GM12878 (cell line): Measurements from ENCODE around the gene LHFPL2. TPM values are rescaled to one million over a fixed set of nuclear protein-coding genes. Genes with fewer than 3 reads are reported as not detected.

ENCODE experiments used
- ATAC-seq: fragments of 200-7000 bp; cut with Tn5 transposase; 3 replicates; pipeline ENCODE4 v1.9.1; 2020; ENCODE audit warnings: mild to moderate bottlenecking, moderate library complexity
- BruUV-seq: library from RNA; stranded (reverse); fragments of 400-500 nt; replicated peaks from 2 replicates; lab custom pipeline; 2021; lab: Mats Ljungman, UMichigan
- CTCF ChIA-PET: fragments of 300-600 bp; sonication (Branson Sonifier 250); formaldehyde crosslinking; extraction: SDS; loops from one replicate; lab custom pipeline; 2021; ENCODE audit warnings: inconsistent platforms; lab: Yijun Ruan, JAX
- POLR2A ChIA-PET: fragments of 350-600 bp; formaldehyde crosslinking; extraction: SDS; loops from one replicate; lab custom pipeline; 2021; ENCODE audit warnings: inconsistent platforms; lab: Charles Lee
- RAD21 ChIA-PET: fragments of 300-600 bp; sonication (Branson Sonifier 250); formaldehyde crosslinking; loops from one replicate; lab custom pipeline; 2023; ENCODE audit warnings: antibody characterized with exemption; ENCODE audit not compliant: unreplicated experiment; lab: Charles Lee
- SMC1A ChIA-PET: fragments of 300-600 bp; sonication (Branson Sonifier 250); formaldehyde crosslinking; loops from one replicate; lab custom pipeline; 2023; ENCODE audit not compliant: unreplicated experiment, uncharacterized antibody; lab: Charles Lee
- DNase-seq: peaks from one replicate; pipeline ENCODE4 v3.0.0-alpha.2; 2011; ENCODE audit warnings: low read depth, low spot score
- FAIRE-seq: peaks from 3 replicates; lab custom pipeline; 2011; peaks lifted over from hg19 to GRCh38; lab: Jason Lieb, UNC
- H2AFZ ChIP-seq: 2 replicates; pipeline ENCODE4 v1.6.0; 2011; ENCODE audit warnings: low read depth, low read length, control low read depth; ENCODE audit not compliant: control insufficient read depth
- H3K27ac ChIP-seq: 2 replicates; pipeline ENCODE4 v1.5.1; 2011; ENCODE audit warnings: control low read depth; ENCODE audit not compliant: control insufficient read depth, insufficient read depth
- H3K27me3 ChIP-seq, 2 experiments: replicated peaks in 1 of 2; 2 replicates each; pipeline versions ENCODE4 v1.6.0 to v1.6.1; 2011; ENCODE audit warnings: low read length in 1 of 2; ENCODE audit not compliant: control insufficient read depth in 2 of 2, insufficient read depth in 2 of 2
- H3K36me3 ChIP-seq, 2 experiments: 2 replicates each; pipeline ENCODE4 v1.5.1; 2011; ENCODE audit warnings: low read length in 1 of 2; ENCODE audit not compliant: control insufficient read depth in 2 of 2, insufficient read depth in 2 of 2
- H3K4me1 ChIP-seq: 2 replicates; pipeline ENCODE4 v1.6.1; 2011; ENCODE audit warnings: mild to moderate bottlenecking, low read length, moderate library complexity, mixed read lengths; ENCODE audit not compliant: control insufficient read depth, insufficient read depth
- H3K4me2 ChIP-seq: 2 replicates; pipeline ENCODE4 v1.6.0; 2011; ENCODE audit warnings: control low read depth; ENCODE audit not compliant: control insufficient read depth, insufficient read depth
- H3K4me3 ChIP-seq: fragments of 200-600 bp; sonication (generic); 2 replicates; pipeline ENCODE4 v1.5.1; 2016
- H3K79me2 ChIP-seq: 2 replicates; pipeline ENCODE4 v1.6.0; 2011; ENCODE audit warnings: low read length; ENCODE audit not compliant: control insufficient read depth, insufficient read depth
- H3K9ac ChIP-seq: 2 replicates; pipeline ENCODE4 v1.8.0; 2011; ENCODE audit warnings: low read length, control low read depth, mixed read lengths; ENCODE audit not compliant: control insufficient read depth, insufficient read depth
- H3K9me3 ChIP-seq: replicated peaks from 3 replicates; pipeline ENCODE4 v1.5.1; 2011; ENCODE audit warnings: mild to moderate bottlenecking, low read length; ENCODE audit not compliant: control insufficient read depth, insufficient read depth
- H4K20me1 ChIP-seq: 2 replicates; pipeline ENCODE4 v1.6.0; 2011; ENCODE audit not compliant: control insufficient read depth, insufficient read depth
- ATF7 ChIP-seq: fragments of 450-650 bp; IDR thresholded peaks from 2 replicates; pipeline ENCODE4 v1.6.1; 2016; ENCODE audit warnings: low read depth, mild to moderate bottlenecking
- EGR1 ChIP-seq, 2 experiments: IDR thresholded peaks; 1 replicate in 1 of 2; 2 replicates in 1 of 2; pipeline ENCODE4 v1.6.1; 2011 to 2012; ENCODE audit warnings: low read depth in 2 of 2, low read length in 2 of 2, borderline replicate concordance in 1 of 2, mild to moderate bottlenecking in 1 of 2, moderate library complexity in 1 of 2
- IKZF2 ChIP-seq, 2 experiments: fragments of 450-650 bp; IDR thresholded peaks; 2 replicates each; pipeline ENCODE4 v1.6.1; 2017; ENCODE audit warnings: mild to moderate bottlenecking in 2 of 2, moderate library complexity in 2 of 2
- IRF4 ChIP-seq: IDR thresholded peaks from 2 replicates; pipeline ENCODE4 v1.6.1; 2011; ENCODE audit warnings: low read depth, low read length
- JUNB ChIP-seq: IDR thresholded peaks from 2 replicates; pipeline ENCODE4 v1.6.1; 2016; ENCODE audit warnings: antibody characterized with exemption, mild to moderate bottlenecking
- MEF2B ChIP-seq: fragments of 450-650 bp; IDR thresholded peaks from 2 replicates; pipeline ENCODE4 v1.6.1; 2018; ENCODE audit warnings: mild to moderate bottlenecking, moderate library complexity; ENCODE audit not compliant: partially characterized antibody, poor library complexity, severe bottlenecking
- MTA2 ChIP-seq: fragments of 450-650 bp; IDR thresholded peaks from 2 replicates; pipeline ENCODE4 v1.6.1; 2016; ENCODE audit warnings: low read depth, mild to moderate bottlenecking, moderate library complexity
- NFIC ChIP-seq: IDR thresholded peaks from 2 replicates; pipeline ENCODE4 v1.6.1; 2012; ENCODE audit warnings: low read depth, mild to moderate bottlenecking, inconsistent platforms, low read length, moderate library complexity
- NFYA ChIP-seq: IDR thresholded peaks from 2 replicates; pipeline ENCODE4 v1.6.1; 2011; ENCODE audit warnings: low read depth, mild to moderate bottlenecking, low read length, improper control_type of control experiment, borderline replicate concordance
- PAX5 ChIP-seq: IDR thresholded peaks from 2 replicates; pipeline ENCODE4 v1.6.1; 2011; ENCODE audit warnings: low read depth, low read length, borderline replicate concordance
- RCOR1 ChIP-seq: conservative IDR thresholded peaks from 2 replicates; pipeline ENCODE4 v1.6.1; 2012; ENCODE audit warnings: low read depth, low read length, improper control_type of control experiment
- RUNX3 ChIP-seq: IDR thresholded peaks from 2 replicates; pipeline ENCODE4 v1.6.1; 2012; ENCODE audit warnings: low read length, inconsistent platforms
- TBL1XR1 ChIP-seq: IDR thresholded peaks from 2 replicates; pipeline ENCODE4 v1.6.1; 2012; ENCODE audit warnings: low read depth, low read length, improper control_type of control experiment
- WGBS: methylation state at CpG from one replicate; pipeline ENCODE4 v1.1.6; 2016; ENCODE audit warnings: low lambda C conversion rate; ENCODE audit not compliant: insufficient replicate concordance, insufficient coverage; ENCODE audit errors: missing lambda C conversion rate; 5-methylcytosine and 5-hydroxymethylcytosine counted together
- in situ Hi-C: fragments of 300-500 bp; cut with MboI; formaldehyde crosslinking; loops from 9 replicates; pipeline ENCODE4 v1.14.3; 2018; ENCODE audit warnings: mixed read lengths
- intact Hi-C: fragments of 100-400 bp; cut with micrococcal nuclease; formaldehyde crosslinking; loops from one replicate; pipeline ENCODE4 v1.14.2; 2022; ENCODE audit not compliant: unreplicated experiment
- polyA plus RNA-seq, 11 experiments: library from polyadenylated mRNA; depleted of rRNA in 4 of 11; unstranded in 6 of 11; stranded (reverse) in 5 of 11; fragments of >200 nt; fragmentation: Nextera tagmentation in 4 of 11; fragmentation: Illumina TruSeq in 1 of 11; extraction: Ambion mirVana in 4 of 11; extraction: Trizol in 1 of 11; gene quantifications; 1 replicate in 1 of 11; 2 replicates in 10 of 11; pipeline versions ENCODE4 v1.2.1 to v1.2.3, GENCODE V29; 2011 to 2016; ENCODE audit warnings: inconsistent platforms in 2 of 11, missing spikeins in 2 of 11, low read depth in 1 of 11
- total RNA-seq, 4 experiments: library from RNA; depleted of rRNA in 3 of 4; stranded (reverse); fragments of >200 nt in 3 of 4; fragmentation: Illumina TruSeq in 1 of 4; extraction: Trizol in 1 of 4; gene quantifications; 2 replicates each; pipeline versions ENCODE4 v1.2.1 to v1.2.3, GENCODE V29; 2013 to 2021
- TF ChIP-seq, protein P1 (sequence below): fragments of 150-350 bp; IDR thresholded peaks from 2 replicates; pipeline ENCODE4 v1.6.1; 2016; ENCODE audit warnings: low read depth, low read length

LHFPL2 gene
- total and polyA plus RNA-seq, 10 of the 15 experiments (the other 5 are each of a cell fraction or from before 2014, with no cell fraction given) = 4.1 to 21.8 (median 12.5) TPM

DNA sequence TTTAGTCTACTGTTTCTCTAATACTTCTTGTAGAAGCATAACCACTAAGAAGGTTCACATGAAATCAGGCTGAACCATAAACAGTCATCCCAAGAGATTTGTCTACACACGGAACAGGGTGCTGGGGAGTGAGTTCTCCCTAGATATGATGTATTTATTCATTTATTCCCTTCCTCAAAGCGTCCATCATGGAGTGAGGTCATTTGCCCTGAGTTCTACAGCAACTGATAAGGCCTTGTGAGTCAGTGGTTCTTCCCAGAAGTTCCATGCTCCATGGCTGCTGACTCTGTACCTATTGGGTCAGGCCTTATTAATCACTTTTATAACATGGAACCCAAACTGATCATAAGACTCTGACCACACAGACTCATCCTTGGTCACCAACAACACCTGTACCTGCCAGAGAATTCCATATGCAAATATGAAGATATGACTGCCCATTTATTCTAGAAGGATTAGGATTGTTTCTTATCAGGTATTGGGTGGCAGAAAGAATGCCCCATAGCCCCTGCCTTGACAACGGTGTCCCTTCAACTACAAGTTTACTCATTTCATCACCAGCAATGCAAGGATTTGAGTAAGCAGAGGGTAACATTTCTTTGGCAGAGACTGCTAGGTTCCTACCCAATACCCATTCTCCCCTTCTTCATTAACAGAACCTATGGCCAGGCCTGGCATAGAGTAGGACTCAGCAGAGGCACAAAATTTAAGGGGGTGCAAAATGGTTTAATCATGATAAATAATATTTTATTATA lies 118.1 kb downstream of the LHFPL2 start:
- in situ Hi-C loops (no loop called here), intact Hi-C loops (no loop called here)
- BruUV-seq = no TSS peak
- TF ChIP-seq EGR1 (IDR thresholded peaks at IDR 0.05; ENCODE audit: borderline replicate concordance in 1 of 2, low read depth in 2 of 2, low read length in 2 of 2) (no peak), JUNB (peak; percentile 66; the same call in 1 of the 2 replicates), MTA2 (0 out of 2 replicates have a peak, but pooled peaks have one; percentile 25), RCOR1 (no peak), NFIC (0 out of 2 replicates have a peak, but pooled peaks have one; percentile 48), ATF7 (peak; percentile 13; the same call in 1 of the 2 replicates), NFYA (no peak), MEF2B (peak; percentile 77), PAX5 (no peak), IKZF2 (IDR thresholded peaks at IDR 0.05) (peak; percentile 39 to 47; a peak in 2 of 4 replicates), RUNX3 (peak; percentile 57; the same call in 1 of the 2 replicates), TBL1XR1 (no peak), IRF4 (peak; percentile 58; the same call in 1 of the 2 replicates)
- TF ChIP-seq, protein P1, sequence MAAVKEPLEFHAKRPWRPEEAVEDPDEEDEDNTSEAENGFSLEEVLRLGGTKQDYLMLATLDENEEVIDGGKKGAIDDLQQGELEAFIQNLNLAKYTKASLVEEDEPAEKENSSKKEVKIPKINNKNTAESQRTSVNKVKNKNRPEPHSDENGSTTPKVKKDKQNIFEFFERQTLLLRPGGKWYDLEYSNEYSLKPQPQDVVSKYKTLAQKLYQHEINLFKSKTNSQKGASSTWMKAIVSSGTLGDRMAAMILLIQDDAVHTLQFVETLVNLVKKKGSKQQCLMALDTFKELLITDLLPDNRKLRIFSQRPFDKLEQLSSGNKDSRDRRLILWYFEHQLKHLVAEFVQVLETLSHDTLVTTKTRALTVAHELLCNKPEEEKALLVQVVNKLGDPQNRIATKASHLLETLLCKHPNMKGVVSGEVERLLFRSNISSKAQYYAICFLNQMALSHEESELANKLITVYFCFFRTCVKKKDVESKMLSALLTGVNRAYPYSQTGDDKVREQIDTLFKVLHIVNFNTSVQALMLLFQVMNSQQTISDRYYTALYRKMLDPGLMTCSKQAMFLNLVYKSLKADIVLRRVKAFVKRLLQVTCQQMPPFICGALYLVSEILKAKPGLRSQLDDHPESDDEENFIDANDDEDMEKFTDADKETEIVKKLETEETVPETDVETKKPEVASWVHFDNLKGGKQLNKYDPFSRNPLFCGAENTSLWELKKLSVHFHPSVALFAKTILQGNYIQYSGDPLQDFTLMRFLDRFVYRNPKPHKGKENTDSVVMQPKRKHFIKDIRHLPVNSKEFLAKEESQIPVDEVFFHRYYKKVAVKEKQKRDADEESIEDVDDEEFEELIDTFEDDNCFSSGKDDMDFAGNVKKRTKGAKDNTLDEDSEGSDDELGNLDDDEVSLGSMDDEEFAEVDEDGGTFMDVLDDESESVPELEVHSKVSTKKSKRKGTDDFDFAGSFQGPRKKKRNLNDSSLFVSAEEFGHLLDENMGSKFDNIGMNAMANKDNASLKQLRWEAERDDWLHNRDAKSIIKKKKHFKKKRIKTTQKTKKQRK = no peak
- Histone ChIP-seq H4K20me1 (no peaks in the 10 kb centered on the region), H3K9ac (no peak overlapping the region), H3K4me3 (no peak overlapping the region), H3K4me2 (no peak overlapping the region), H3K27ac (no peak overlapping the region), H2AFZ (no peak overlapping the region), H3K36me3 (no peaks in the 10 kb centered on the region; a peak in 2 of 4 replicates), H3K79me2 (no peaks in the 10 kb centered on the region), H3K27me3 (no peaks in the 10 kb centered on the region), H3K9me3 (no peaks in the 10 kb centered on the region), H3K4me1 (peaks cover 16% of the 10 kb centered on the region)
- ATAC-seq (peak; percentile 64), FAIRE-seq (peak; percentile 62), DNase-seq (no peak)
- CTCF ChIA-PET = no interaction called here
- POLR2A ChIA-PET = interaction anchor here (0.7 kb wide), 1 partner anchor 835 kb away, joined by 4 read pairs; no protein-coding TSS in a partner anchor
- SMC1A ChIA-PET = interaction anchor here (4.0 kb wide), 1 partner anchor 13 kb away, joined by 22 read pairs; no protein-coding TSS in a partner anchor
- RAD21 ChIA-PET = interaction anchor here (0.7 kb wide), 1 partner anchor 61 kb away, joined by 3 read pairs; no protein-coding TSS in a partner anchor
- WGBS = 4% methylated on average over 3 of the region's 3 CpGs
